Kidney epithelial cell (primary cell): ENCODE data around the gene C10orf90. TPM values are rescaled to one million over a fixed set of nuclear protein-coding genes. Genes with fewer than 3 reads are reported as not detected.

ENCODE experiments used
- DNase-seq: peaks from one replicate; pipeline ENCODE4 v3.0.0-alpha.2; 2010; ENCODE audit warnings: low read depth
- H3K27me3 ChIP-seq: 2 replicates; pipeline ENCODE4 v1.6.0; 2011; ENCODE audit warnings: low read length; ENCODE audit not compliant: control insufficient read depth, insufficient read depth
- H3K36me3 ChIP-seq: 2 replicates; pipeline ENCODE4 v1.5.1; 2011; ENCODE audit warnings: low read length; ENCODE audit not compliant: control insufficient read depth, insufficient read depth
- H3K4me3 ChIP-seq: 2 replicates; pipeline ENCODE4 v1.5.1; 2011; ENCODE audit warnings: low read depth, mild to moderate bottlenecking, control low read depth, low read length
- CTCF ChIP-seq: IDR thresholded peaks from 2 replicates; pipeline ENCODE4 v1.5.1; 2011; ENCODE audit warnings: mild to moderate bottlenecking, moderate library complexity, low read length, control low read depth, inconsistent platforms; ENCODE audit not compliant: insufficient read depth, poor library complexity, severe bottlenecking
- total RNA-seq: library from RNA; depleted of rRNA; stranded (reverse); fragments of >200 nt; gene quantifications from 2 replicates; pipeline ENCODE4 v1.2.3, GENCODE V29; 2015

Gene C10orf90
- total RNA-seq, 1 donor from 2014 or later = not detected

DNA sequence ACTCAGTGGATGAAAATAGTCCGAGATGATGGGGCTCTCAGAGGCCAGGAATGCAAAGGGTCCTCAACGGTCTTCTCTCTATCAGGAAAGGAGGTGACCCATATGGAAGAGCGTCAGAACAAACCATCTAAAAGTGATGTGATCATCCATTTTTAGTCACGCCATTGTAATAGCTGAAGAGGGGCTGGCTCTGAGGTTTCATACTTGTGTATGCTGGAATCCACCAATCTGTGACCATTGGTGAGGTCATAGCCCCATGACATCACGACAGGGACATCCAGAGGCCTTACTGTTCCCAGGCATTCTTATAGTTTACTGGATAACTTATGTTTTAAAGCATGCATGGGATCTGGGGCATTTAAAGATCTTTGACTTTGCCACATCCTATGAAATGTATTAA, 83.6 kb downstream of the C10orf90 start:
- DNase-seq = no peak
- Histone ChIP-seq H3K4me3 (no peak overlapping the region), H3K36me3 (no peaks in the 10 kb centered on the region), H3K27me3 (peaks cover 4% of the 10 kb centered on the region)
- TF ChIP-seq CTCF = no peak

DNA sequence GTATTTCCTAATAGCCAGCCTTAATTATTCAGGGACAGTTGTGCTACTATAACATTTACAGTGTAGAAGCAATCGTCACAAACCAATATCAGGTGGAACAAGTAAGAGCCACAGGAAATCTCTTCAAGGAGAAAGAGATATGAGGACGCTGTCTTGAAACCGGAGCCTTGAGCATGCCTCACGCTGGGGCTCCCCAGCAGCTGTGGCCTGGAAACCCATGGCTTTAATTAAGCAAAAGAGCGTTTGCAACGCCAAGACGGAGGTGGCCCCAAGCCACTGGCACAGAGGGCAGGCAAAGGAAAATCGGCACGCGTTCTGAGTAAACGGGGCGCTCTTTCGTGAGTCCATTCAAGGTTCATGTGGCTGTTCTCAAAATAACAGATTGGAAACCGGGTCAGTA, 84.4 kb downstream of the C10orf90 start:
- no peak overlapping the region for H3K4me3 ChIP-seq
- DNase-seq = no peak
- no peak for TF ChIP-seq CTCF
- H3K36me3 ChIP-seq = no peaks in the 10 kb centered on the region
- H3K27me3 ChIP-seq = peaks cover 5% of the 10 kb centered on the region

- Histone ChIP-seq H3K27me3 (peaks cover 5% of the 10 kb centered on the region), H3K36me3 (no peaks in the 10 kb centered on the region), H3K4me3 (no peak overlapping the region)
- DNase-seq = no peak
- no peak for TF ChIP-seq CTCF
Measured at GRCh38 chr10:126585249-126586017, 85.1 kb downstream of the C10orf90 start.

DNA sequence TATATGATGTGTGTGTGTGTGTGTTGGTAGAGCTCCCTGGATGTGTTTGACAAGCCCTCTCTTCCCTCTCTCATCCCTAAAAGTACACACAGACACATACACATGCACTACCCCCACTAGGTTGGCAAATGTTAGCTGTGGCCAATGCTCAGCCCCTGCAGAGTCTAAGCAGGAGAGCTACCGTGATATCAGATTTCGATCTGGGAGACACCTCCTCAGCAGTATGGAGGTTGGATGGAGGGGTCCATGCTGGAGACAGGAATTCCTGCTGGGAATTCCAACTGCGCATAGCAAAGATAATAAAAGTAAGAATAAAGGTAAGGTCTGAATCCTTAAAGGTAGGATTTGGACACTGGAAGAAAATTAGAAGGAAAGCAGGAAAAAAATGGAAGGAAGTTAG, 85.7 kb downstream of the C10orf90 start:
- H3K4me3 ChIP-seq = no peak overlapping the region
- H3K27me3 ChIP-seq = peaks cover 5% of the 10 kb centered on the region
- H3K36me3 ChIP-seq = no peaks in the 10 kb centered on the region
- no peak for TF ChIP-seq CTCF
- DNase-seq = no peak

DNA sequence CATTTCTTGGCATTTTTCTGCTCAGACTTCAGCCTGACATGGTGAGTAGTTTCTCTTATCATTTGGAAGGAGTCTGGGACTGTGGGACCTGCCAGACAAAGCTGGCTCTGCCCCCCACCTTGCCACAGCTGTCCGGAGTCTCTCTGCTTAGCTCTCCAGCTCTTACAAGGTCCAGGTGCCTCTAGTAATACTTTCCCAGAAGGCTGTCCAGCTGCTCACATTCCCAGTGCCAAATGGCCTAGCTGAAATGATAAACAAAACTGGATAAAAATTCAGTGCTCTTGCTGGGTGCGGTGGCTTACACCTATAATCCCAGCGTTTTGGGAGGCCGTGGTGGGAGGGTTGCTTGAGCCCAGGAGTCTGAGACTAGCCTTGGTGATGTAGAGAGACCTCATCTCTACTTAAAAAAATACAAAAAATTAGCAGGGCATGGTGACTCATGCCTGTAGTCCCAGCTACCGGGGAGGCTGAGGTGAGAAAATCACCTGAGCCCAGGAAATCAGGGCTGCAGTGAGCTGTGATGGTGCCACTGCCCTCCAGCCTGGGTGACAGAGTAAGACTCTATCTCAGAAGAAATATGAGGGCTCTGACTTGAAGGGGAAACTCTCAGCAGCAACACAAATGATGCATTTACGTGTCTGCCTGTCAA, 86.8 kb downstream of the C10orf90 start:
- no peak for TF ChIP-seq CTCF
- Histone ChIP-seq H3K4me3 (no peak overlapping the region), H3K27me3 (peaks cover 5% of the 10 kb centered on the region), H3K36me3 (no peaks in the 10 kb centered on the region)
- DNase-seq = no peak
